Endothelial cell (in vitro differentiated cells): ENCODE results near the gene MLIP. TPM values are rescaled to one million over a fixed set of nuclear protein-coding genes. Genes with fewer than 3 reads are reported as not detected.

Experiments
- DNase-seq: peaks from one replicate; pipeline ENCODE4 v3.0.0; 2021; ENCODE audit warnings: low spot score
- H3K27ac Mint-ChIP-seq: one replicate; pipeline ENCODE4 v1.8.0; 2021; ENCODE audit warnings: mixed read lengths, inconsistent platforms; ENCODE audit not compliant: unreplicated experiment
- H3K27me3 Mint-ChIP-seq: one replicate; pipeline ENCODE4 v1.8.0; 2021; ENCODE audit warnings: mild to moderate bottlenecking, moderate library complexity, mixed read lengths, inconsistent platforms; ENCODE audit not compliant: unreplicated experiment
- H3K36me3 Mint-ChIP-seq: one replicate; pipeline ENCODE4 v1.8.0; 2021; ENCODE audit warnings: mild to moderate bottlenecking, low read depth, mixed read lengths, inconsistent platforms; ENCODE audit not compliant: unreplicated experiment
- H3K4me1 Mint-ChIP-seq: one replicate; pipeline ENCODE4 v1.8.0; 2021; ENCODE audit warnings: mild to moderate bottlenecking, mixed read lengths, inconsistent platforms; ENCODE audit not compliant: unreplicated experiment
- H3K4me3 Mint-ChIP-seq: one replicate; pipeline ENCODE4 v1.8.0; 2021; ENCODE audit warnings: mild to moderate bottlenecking, mixed read lengths, inconsistent platforms; ENCODE audit not compliant: unreplicated experiment
- H3K9me3 Mint-ChIP-seq: one replicate; pipeline ENCODE4 v1.8.0; 2021; ENCODE audit warnings: mixed read lengths, inconsistent platforms; ENCODE audit not compliant: unreplicated experiment
- CTCF ChIP-seq: fragments of 200-600 bp; sonication (generic); IDR thresholded peaks from one replicate; pipeline ENCODE4 v1.5.0; 2021; ENCODE audit warnings: antibody characterized with exemption; ENCODE audit not compliant: unreplicated experiment
- total RNA-seq: library from RNA; stranded (reverse); fragmentation: NEBNext Ultra II Directional; extraction: Animal tissue kit (Norgen Biotek cat#: 25700); gene quantifications from one replicate; pipeline ENCODE4 v1.2.1, GENCODE V29; 2021; ENCODE audit not compliant: unreplicated experiment

MLIP gene
- total RNA-seq, 1 donor from 2014 or later, result not detected

GRCh38 chr6:54185885-54186284 is 74.6 kb downstream of the MLIP start:
- Mint-ChIP-seq H3K27me3 (no peaks in the 10 kb centered on the region), H3K4me1 (no peaks in the 10 kb centered on the region), H3K36me3 (no peaks in the 10 kb centered on the region), H3K27ac (no peak overlapping the region), H3K9me3 (no peaks in the 10 kb centered on the region), H3K4me3 (no peak overlapping the region)
- TF ChIP-seq CTCF, result no peak
- no peak for DNase-seq

GRCh38 chr6:54188846-54189245 is 77.6 kb downstream of the MLIP start:
- no peaks in the 10 kb centered on the region for H3K9me3 Mint-ChIP-seq
- H3K36me3 Mint-ChIP-seq, result no peaks in the 10 kb centered on the region
- H3K4me1 Mint-ChIP-seq, result peaks cover 11% of the 10 kb centered on the region
- no peak overlapping the region for H3K4me3 Mint-ChIP-seq
- DNase-seq, result no peak
- H3K27ac Mint-ChIP-seq, result no peak overlapping the region
- H3K27me3 Mint-ChIP-seq, result peaks cover 2% of the 10 kb centered on the region
- TF ChIP-seq CTCF, result no peak

- H3K4me3 Mint-ChIP-seq, result no peak overlapping the region
- DNase-seq, result no peak
These were observed 80.2 kb downstream of the MLIP start for GRCh38 chr6:54191461-54191860.

GRCh38 chr6:54192993-54193392 is 81.8 kb downstream of the MLIP start:
- Mint-ChIP-seq H3K27me3 (peaks cover 2% of the 10 kb centered on the region), H3K36me3 (no peaks in the 10 kb centered on the region), H3K4me1 (peaks cover 11% of the 10 kb centered on the region), H3K27ac (peak overlapping the region; percentile 43), H3K4me3 (no peak overlapping the region), H3K9me3 (no peaks in the 10 kb centered on the region)
- no peak for DNase-seq
- TF ChIP-seq CTCF, result no peak

More at GRCh38 chr6:54191461-54191860, 80.2 kb downstream of the MLIP start:
- no peaks in the 10 kb centered on the region for H3K36me3 Mint-ChIP-seq
- H3K9me3 Mint-ChIP-seq, result no peaks in the 10 kb centered on the region
- peaks cover 11% of the 10 kb centered on the region for H3K4me1 Mint-ChIP-seq
- TF ChIP-seq CTCF, result no peak
- no peak overlapping the region for H3K27ac Mint-ChIP-seq
- peaks cover 2% of the 10 kb centered on the region for H3K27me3 Mint-ChIP-seq

GRCh38 chr6:54193560-54193959 is 82.3 kb downstream of the MLIP start:
- Mint-ChIP-seq H3K36me3 (no peaks in the 10 kb centered on the region), H3K27ac (peak overlapping the region; percentile 43), H3K27me3 (peaks cover 2% of the 10 kb centered on the region), H3K4me3 (no peak overlapping the region), H3K9me3 (no peaks in the 10 kb centered on the region), H3K4me1 (peaks cover 11% of the 10 kb centered on the region)
- TF ChIP-seq CTCF, result no peak
- DNase-seq, result no peak
